GM18858 (cell line): ENCODE measurements around the gene SV2C.

Source experiments
- ATAC-seq: cut with Tn5 transposase; IDR thresholded peaks from one replicate; pipeline ENCODE4 v1.9.1; 2021; ENCODE audit not compliant: unreplicated experiment

Gene SV2C

GRCh38 chr5:76163111-76163628 is 80.0 kb downstream of the SV2C start:
- ATAC-seq = no peak

DNA sequence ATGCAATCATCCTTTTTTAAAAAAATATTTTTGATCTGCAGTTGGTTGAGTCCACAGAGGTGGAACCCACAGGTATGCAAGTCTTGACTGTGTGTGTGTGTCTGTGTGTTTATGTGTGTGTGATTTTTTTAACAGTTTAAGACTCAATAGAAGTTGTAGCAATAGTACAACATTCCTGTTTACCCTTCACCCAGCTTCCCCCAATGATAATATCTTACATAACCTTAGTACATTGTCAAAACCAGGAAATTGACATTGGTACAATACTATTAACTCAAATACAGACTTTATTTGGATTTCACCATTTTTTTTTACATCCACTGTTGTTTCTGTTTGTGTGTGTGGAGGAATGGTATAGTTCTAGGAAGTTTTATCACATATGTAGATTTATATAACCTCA is 81.8 kb downstream of the SV2C start:
- no peak for ATAC-seq

GRCh38 chr5:76165711-76166374 is 82.7 kb downstream of the SV2C start:
- no peak for ATAC-seq

DNA sequence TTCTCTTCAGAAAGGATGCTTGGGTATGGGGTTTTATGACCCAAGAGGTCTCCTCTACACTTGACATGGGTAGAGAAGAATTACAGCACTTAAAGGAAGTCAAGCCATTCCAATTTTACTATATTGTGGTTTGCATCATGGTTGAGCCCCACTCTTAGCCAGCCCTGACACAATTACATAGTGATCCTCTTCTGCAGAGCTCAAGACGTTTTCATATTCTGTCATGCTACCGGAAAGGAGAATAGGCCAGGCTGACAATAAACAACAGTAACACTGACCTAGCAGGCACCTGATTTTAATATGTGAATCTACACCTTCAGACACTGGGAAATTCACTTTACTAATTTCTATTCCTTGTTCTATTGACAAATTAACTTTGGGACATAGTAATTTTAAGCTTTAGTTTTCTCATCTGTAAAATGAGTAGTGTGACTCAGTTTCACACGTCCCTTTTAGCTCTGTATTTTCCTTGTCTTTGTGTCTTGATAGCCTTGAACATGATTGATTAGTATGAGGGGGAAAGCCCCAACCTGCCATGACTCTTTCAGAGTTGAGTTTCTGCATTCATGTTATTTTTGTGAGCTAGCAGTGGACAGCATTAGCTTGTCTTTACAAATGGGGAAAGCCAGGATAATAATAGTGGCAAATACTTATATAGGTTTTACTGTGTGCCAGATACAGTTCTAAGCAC is 83.8 kb downstream of the SV2C start:
- ATAC-seq = no peak

- no peak for ATAC-seq
Observed at GRCh38 chr5:76169146-76169905, 86.1 kb downstream of the SV2C start.

- no peak for ATAC-seq
Observed at GRCh38 chr5:76174101-76174500, 90.9 kb downstream of the SV2C start.

GRCh38 chr5:76175051-76175666 is 92.0 kb downstream of the SV2C start:
- ATAC-seq = no peak

DNA sequence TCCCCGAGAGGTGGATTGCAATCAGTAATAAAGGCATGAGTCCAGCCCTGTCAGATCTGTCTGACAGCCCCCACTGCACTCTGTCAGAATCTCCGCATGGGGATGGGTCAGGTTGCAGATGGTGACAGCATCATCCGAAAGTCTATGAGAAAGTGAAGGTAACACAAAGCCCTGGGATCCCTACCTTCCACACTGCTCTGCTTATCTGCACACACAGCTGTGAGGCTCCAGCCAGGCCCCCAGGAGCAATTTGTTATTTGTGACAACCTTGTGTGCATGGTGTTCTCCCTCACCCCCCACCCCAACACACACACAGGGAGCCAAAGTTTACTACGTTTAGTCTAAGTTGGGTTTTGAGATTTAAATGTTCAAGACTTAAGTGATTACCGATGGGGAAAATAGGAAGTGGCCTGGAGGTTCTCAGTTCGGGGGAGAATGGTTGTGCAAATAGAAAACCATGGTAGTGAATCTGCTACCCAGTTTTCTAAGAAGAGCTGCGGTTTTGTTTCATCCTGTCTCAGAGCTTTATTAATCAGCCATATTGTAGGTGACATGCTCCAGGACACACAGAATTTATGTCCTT is 92.7 kb downstream of the SV2C start:
- ATAC-seq = peak; percentile 63

- no peak for ATAC-seq
Observed at GRCh38 chr5:76177978-76178377, 94.8 kb downstream of the SV2C start.

DNA sequence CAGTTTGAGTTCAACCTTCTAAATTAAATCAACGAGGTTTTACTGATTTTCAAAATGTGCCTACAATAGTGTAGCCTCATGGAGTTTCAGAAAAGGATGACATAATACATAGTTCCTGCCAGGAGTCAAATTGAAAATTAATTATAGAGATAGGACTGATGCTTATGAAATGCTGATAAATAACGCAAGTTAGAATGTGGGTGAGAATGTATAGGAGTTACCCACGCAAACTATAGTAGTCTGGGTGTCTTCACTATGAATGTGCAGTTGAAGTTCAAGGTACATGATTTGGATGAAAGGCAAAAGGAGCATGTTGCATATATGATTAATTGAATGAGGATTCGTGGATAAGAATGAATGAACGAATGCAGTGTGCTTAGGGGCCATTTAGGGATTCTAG is 95.7 kb downstream of the SV2C start:
- ATAC-seq = no peak

DNA sequence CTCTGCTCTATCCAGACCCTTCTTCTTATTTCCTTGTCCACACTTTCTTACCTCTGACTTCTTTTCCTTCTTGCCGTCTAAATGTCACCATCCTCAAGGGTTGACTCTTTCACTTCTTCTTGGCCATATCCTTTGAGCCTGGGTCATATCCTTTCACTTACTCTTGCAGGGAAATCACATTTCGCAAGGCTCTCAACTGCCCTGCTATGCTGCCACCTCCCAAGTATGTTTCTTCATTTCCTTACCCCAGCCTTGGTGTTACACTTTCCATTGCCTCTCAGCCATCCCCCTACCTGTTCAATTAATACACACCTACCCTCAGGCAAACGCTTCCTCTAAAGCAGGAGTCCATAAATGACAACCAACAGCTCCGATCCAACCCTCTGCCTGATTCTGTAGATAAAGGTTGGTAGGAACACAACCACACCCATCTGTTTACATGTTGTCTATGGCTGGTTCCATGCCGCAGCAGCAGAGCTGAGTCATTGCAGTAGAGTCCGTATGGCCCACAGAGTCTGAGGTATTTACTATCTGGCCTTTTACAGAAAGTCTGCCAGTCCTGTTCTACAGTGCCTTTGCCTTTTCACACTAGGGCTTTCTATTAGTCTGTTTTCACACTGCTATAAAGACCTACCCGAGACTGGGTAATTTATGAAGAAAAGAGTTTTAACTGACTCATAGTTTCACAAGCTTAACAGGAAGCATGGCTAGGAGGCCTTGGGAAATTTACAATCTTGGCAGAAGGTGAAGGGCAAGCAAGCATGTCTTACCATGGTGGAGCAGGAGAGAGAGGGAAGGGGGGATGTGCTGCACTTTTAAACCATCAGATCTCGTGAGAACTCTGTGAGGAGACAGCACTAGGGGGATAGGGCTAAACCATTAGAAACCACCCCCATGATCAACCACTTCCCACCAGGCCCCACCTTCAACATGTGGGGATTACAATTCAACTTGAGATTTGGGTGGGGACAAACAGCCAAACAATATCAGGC is 97.9 kb downstream of the SV2C start:
- ATAC-seq = no peak

DNA sequence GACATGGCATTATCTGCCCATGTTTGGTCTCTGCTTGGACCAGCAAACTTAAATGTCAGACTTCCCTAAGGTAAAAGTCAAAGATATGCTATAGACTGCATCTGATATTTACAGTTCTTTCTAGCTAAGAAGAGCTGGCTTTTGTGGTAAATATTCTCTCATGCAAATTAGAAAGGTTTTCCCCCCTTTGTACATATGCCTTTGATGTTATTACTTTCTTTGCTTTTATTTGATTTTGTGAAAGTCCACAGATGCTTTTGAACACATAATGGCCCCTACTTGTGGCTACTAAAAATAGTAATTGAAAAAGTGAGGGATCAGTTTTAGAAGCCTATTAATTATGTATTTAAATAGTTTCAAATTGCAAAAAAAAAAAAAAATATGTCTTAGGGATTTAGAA is 104.2 kb downstream of the SV2C start:
- no peak for ATAC-seq

DNA sequence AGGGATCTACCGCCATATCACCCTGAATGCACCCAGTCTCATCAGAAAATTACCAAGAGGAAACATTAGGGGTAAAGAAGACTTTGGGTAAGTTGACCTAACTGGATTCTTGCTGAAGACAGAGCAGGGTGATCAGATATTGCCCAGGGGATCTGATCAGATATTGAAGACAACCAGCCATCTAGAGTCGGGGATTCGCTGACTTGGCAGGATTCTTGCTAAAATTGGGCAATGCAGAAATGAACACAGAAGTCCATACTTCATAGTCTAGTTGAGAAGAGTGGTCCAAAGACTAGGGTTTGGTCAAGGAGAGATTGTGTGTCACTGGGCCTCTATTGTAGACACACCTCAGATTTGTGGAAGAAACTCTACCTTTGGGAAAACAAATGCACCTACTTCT is 107.2 kb downstream of the SV2C start:
- no peak for ATAC-seq

DNA sequence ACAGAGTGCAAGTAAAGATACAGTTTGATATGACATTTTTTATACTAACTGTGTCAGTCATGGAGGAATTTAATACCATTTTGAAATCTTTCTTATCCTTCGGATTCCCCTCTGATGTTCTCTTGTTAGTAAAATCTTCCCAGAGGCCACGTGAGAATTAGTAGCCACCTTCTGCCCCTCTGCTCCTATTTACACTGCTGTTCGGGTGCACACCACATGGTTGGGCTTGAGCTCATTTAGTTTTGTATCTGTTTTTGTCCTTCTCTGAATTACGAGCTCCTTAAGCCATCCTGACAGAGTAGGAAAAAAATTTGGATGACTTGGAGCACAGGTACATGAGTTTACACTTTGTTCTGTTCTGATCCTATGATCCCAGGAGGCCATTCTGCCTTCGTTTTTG is 109.7 kb downstream of the SV2C start:
- ATAC-seq = no peak

GRCh38 chr5:76193635-76194034 is 110.5 kb downstream of the SV2C start:
- no peak for ATAC-seq

DNA sequence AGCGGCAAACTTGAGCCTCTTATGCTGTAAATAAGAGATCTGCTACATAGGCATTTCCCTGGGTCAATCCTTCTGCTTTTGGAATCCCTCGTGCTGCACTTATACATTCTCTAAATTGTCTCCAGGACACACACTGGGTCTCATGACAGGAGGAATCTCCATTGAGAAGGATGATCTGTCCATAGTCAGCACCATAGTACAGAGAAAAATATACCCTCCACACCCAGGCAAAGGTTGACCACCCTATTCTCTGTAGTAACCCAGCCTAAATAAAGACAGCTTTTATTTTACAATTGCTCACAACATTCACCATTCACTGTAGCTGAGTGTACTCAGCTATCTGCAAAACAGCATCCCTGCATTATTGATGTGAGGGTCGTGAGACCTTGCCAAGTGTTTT is 111.2 kb downstream of the SV2C start:
- no peak for ATAC-seq

DNA sequence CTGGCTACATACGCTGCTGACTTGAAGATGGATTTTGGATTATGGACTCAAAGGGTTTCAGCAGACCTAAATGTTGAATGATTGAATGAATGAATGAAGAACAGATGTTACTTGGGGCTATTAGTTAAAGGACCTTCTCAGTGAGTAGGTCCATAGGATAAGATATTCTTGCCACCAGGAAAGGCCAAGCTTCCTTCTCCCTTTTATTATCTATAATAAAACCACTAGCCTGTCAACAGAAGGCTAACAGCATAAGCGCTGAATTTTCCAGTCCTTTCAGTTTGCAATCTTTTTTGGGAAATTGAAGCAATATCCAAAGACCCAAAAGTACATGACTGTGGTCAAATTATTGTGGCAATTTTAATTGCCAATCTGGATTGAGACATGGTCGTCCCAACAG is 113.3 kb downstream of the SV2C start:
- no peak for ATAC-seq

DNA sequence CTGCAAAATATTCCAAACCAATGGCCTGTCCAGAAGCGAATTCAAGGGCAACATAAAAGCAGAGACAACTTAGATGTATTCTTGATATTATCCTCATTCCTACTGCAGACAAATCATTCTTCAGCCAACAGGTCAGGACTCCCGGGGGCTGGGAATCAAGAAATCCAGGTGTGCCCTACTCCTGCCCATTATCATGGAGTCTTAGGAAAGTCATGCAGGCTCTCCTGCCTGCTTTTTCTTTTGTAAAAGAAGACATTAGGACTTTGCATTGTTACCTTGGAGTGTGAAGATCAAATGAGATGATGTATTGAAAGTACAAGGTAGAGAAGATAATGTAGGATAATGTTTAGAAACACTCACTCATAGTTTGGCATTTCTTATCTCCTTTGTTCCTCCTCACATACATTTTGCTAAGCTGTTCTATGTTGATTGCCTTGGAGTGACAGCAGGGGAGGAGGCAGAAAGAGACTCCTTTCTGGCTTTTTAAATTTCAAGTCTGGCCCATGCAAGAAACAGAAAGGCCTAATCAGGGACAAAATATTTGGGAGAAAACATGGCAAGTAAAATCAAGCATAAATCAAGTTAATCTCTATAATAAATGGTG is 113.8 kb downstream of the SV2C start:
- no peak for ATAC-seq

- no peak for ATAC-seq
Observed at GRCh38 chr5:76197726-76198125, 114.5 kb downstream of the SV2C start.
